Measurements from ENCODE around the gene MYH7B. TPM values are rescaled to one million over a fixed set of nuclear protein-coding genes. Genes with fewer than 3 reads are reported as not detected.

MYH7B gene
- total RNA-seq, 4 donors from 2014 or later: 0.07 to 0.78 (median 0.16) TPM

DNA sequence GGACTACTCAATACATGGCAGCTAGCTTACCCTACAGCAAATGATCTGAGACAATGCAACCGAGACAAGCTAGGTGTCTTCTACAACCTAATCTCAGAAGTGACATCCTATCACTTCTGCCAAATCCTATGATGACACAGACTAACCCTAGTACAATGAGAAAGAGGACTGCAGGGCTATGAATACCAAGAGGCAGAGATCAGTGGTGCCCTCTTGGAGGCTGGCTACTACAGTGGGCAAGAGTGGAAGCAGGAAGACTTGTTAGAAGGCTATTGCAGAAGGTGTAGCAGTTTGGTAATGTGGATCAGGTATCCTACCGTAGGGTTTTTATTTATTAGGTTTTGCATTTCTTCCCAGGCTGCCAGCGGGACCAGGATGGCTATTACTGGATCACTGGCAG, 30.3 kb upstream of the MYH7B start:
- TF ChIP-seq POLR2AphosphoS5 (IDR thresholded peaks at IDR 0.05) (no peak), POLR2A (IDR thresholded peaks at IDR 0.05) (no peak)
- no peak overlapping the region for H3K27ac ChIP-seq
- peaks cover 5 to 14% (median 6%) of the 10 kb centered on the region in 3 donors for H3K4me1 ChIP-seq
- no peak overlapping the region for H3K4me3 ChIP-seq
- H3K36me3 ChIP-seq: peaks cover 0 to 88% of the 10 kb centered on the region in 2 donors
- ATAC-seq: no peak
- whole genome bisulfite sequencing, 2 donors (ENCODE audit: low coverage in 1 of 2): 80% methylated on average over 1 of the region's 3 CpGs; no CpG with 5 or more reads in 1 of the 2 donors
- H3K9me3 ChIP-seq: no peaks in the 10 kb centered on the region
- H3K27me3 ChIP-seq: no peaks in the 10 kb centered on the region

DNA sequence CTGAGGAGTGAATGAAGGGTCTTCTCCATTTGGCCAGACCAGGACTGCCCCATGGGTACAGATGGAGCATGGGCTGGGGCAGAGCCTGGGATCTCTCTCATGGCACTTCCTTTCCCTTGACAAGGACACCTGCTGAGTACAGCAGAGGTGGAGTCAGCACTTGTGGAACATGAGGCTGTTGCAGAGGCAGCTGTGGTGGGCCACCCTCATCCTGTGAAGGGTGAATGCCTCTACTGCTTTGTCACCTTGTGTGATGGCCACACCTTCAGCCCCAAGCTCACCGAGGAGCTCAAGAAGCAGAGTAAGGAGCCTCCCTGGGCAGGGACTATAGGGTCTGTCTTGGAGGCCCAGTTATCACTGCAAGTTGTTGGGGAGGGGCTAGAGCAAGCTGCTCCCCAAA, 29.7 kb upstream of the MYH7B start:
- no peaks in the 10 kb centered on the region for H3K9me3 ChIP-seq
- peaks cover 5 to 14% (median 6%) of the 10 kb centered on the region in 3 donors for H3K4me1 ChIP-seq
- no peak overlapping the region for H3K27ac ChIP-seq
- TF ChIP-seq, protein P1, sequence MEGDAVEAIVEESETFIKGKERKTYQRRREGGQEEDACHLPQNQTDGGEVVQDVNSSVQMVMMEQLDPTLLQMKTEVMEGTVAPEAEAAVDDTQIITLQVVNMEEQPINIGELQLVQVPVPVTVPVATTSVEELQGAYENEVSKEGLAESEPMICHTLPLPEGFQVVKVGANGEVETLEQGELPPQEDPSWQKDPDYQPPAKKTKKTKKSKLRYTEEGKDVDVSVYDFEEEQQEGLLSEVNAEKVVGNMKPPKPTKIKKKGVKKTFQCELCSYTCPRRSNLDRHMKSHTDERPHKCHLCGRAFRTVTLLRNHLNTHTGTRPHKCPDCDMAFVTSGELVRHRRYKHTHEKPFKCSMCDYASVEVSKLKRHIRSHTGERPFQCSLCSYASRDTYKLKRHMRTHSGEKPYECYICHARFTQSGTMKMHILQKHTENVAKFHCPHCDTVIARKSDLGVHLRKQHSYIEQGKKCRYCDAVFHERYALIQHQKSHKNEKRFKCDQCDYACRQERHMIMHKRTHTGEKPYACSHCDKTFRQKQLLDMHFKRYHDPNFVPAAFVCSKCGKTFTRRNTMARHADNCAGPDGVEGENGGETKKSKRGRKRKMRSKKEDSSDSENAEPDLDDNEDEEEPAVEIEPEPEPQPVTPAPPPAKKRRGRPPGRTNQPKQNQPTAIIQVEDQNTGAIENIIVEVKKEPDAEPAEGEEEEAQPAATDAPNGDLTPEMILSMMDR (IDR thresholded peaks at IDR 0.05): no peak
- TF ChIP-seq POLR2AphosphoS5 (IDR thresholded peaks at IDR 0.05) (no peak), POLR2A (IDR thresholded peaks at IDR 0.05) (no peak), EP300 (IDR thresholded peaks at IDR 0.05) (no peak)
- WGBS, 2 donors (ENCODE audit: low coverage in 1 of 2): 70% methylated on average over 1 of the region's 1 CpG; no CpG with 5 or more reads in 1 of the 2 donors
- H3K36me3 ChIP-seq: peaks cover 0 to 88% of the 10 kb centered on the region in 2 donors
- no peaks in the 10 kb centered on the region for H3K27me3 ChIP-seq
- H3K4me3 ChIP-seq: no peak overlapping the region
- no peak for ATAC-seq

DNA sequence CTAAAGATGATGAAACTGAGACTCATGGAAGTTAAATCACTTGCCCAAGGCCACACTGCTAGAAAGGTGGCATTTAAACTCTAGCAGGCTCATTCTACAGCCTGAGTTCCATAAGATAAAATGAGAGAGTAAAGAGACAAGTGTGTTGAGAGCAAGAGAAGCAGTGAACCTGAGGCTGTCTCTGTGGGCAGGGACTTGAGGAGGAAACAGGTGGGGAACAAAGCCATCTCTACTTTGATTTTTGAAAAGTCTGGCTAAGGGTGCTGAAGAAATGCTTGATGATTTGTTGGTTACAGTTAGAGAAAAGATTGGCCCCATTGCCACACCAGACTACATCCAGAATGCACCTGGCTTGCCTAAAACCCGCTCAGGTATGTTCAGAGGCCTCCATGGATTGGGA, 29.1 kb upstream of the MYH7B start:
- Histone ChIP-seq H3K4me3 (no peak overlapping the region), H3K9me3 (no peaks in the 10 kb centered on the region), H3K27me3 (no peaks in the 10 kb centered on the region), H3K36me3 (peaks cover 0 to 88% of the 10 kb centered on the region in 2 donors), H3K4me1 (peaks cover 5 to 14% (median 6%) of the 10 kb centered on the region in 3 donors), H3K27ac (no peak overlapping the region)
- 80% methylated on average over 1 of the region's 1 CpG; no CpG with 5 or more reads in 1 of the 2 donors for WGBS, 2 donors (ENCODE audit: low coverage in 1 of 2)
- no peak for ATAC-seq
- TF ChIP-seq, protein P1 (IDR thresholded peaks at IDR 0.05): no peak
- TF ChIP-seq EP300 (IDR thresholded peaks at IDR 0.05) (no peak), POLR2A (IDR thresholded peaks at IDR 0.05) (no peak), POLR2AphosphoS5 (IDR thresholded peaks at IDR 0.05) (no peak)

DNA sequence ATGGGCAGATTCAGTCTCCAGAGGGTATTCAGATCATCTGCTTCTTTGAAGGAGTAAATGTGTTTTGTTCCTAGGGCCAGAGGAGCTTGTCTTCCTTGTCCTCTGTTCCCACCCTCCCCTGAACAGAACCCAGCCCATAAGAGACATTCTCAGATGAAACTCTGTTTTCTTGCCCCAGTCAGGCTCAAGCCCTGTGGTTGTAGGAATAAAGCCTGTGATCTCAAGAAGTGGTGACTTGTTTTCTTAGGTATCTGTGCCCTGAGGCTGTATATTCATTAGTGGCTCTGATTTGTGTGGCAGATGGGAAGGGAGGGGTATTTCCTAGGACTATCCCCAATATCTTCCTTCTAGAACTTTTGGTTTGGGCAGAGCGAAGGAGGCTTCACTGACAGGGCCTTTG, 27.9 kb upstream of the MYH7B start:
- H3K9me3 ChIP-seq: no peaks in the 10 kb centered on the region
- 100% methylated on average over 1 of the region's 1 CpG; no CpG with 5 or more reads in 1 of the 2 donors for WGBS, 2 donors (ENCODE audit: low coverage in 1 of 2)
- H3K36me3 ChIP-seq: peaks cover 0 to 95% of the 10 kb centered on the region in 2 donors
- no peak overlapping the region for H3K4me3 ChIP-seq
- TF ChIP-seq POLR2AphosphoS5 (IDR thresholded peaks at IDR 0.05) (no peak), EP300 (IDR thresholded peaks at IDR 0.05) (no peak), POLR2A (IDR thresholded peaks at IDR 0.05) (no peak)
- TF ChIP-seq, protein P1 (IDR thresholded peaks at IDR 0.05): no peak
- no peak overlapping the region for H3K27ac ChIP-seq
- peaks cover 0 to 7% (median 3%) of the 10 kb centered on the region in 3 donors for H3K4me1 ChIP-seq
- no peaks in the 10 kb centered on the region for H3K27me3 ChIP-seq
- no peak for ATAC-seq

DNA sequence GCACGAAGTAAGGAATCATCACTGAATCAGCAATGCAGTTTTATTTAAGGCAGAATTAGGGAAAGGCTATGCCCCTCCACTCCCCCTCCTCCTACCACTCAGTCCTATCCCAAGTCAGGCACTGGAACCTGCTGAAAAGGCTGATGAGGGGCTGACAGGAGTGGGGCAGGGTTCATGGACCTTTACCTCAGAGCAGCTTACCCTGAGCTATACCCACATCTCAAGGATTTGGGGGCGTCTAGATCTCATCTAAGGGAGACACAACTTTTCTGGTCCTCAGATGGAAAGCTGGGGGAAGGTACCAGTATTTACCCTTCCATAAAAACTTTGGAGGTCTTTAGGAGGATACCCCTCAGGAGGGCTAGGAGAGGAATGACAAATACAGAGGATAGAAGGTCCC, 27.3 kb upstream of the MYH7B start:
- no peaks in the 10 kb centered on the region for H3K27me3 ChIP-seq
- WGBS, 2 donors (ENCODE audit: low coverage in 1 of 2): 83 to 92% methylated on average over 1 to 2 of the region's 2 CpGs
- H3K4me3 ChIP-seq: no peak overlapping the region
- no peak for ATAC-seq
- no peaks in the 10 kb centered on the region for H3K9me3 ChIP-seq
- no peak overlapping the region for H3K27ac ChIP-seq
- H3K4me1 ChIP-seq: peaks cover 0 to 1% (median 0%) of the 10 kb centered on the region in 3 donors
- H3K36me3 ChIP-seq: peaks cover 0 to 97% of the 10 kb centered on the region in 2 donors
- no peak for TF ChIP-seq EP300 (IDR thresholded peaks at IDR 0.05)
- TF ChIP-seq, protein P1 (IDR thresholded peaks at IDR 0.05): no peak
- TF ChIP-seq POLR2AphosphoS5 (IDR thresholded peaks at IDR 0.05): no peak
- TF ChIP-seq POLR2A (IDR thresholded peaks at IDR 0.05): no peak

Data from gastroesophageal sphincter (tissue), 4 donors.